LNCaP clone FGC (cell line): ENCODE data around the gene VEGFB.

ENCODE experiments used
- DNase-seq: peaks from one replicate; pipeline ENCODE4 v3.0.0-alpha.2; 2011; ENCODE audit warnings: low read depth
- H3K4me3 ChIP-seq: 2 replicates; pipeline ENCODE4 v1.5.1; 2011; ENCODE audit warnings: mild to moderate bottlenecking, low read depth, low read length, control low read depth
- TF ChIP-seq, protein P1 (sequence below): IDR thresholded peaks from 2 replicates; pipeline ENCODE4 v1.5.1; 2012; ENCODE audit warnings: mild to moderate bottlenecking; ENCODE audit not compliant: control insufficient read depth, insufficient read depth; ENCODE audit errors: extremely low read depth

The VEGFB gene

DNA sequence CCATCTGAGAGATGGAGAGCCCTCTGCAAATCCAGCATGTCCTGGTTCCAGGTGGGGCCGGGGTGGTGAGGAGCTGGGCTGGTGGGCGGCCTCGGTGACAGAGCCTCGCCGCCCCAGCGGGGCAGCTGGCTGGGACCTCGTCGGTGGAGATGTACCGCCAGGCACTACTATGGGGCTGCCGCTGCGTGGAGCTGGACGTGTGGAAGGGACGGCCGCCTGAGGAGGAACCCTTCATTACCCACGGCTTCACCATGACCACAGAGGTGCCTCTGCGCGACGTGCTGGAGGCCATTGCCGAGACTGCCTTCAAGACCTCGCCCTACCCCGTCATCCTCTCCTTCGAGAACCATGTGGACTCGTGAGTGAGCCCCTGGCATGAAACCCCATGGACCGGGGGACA, 24.0 kb downstream of the VEGFB start:
- DNase-seq, result no peak
- H3K4me3 ChIP-seq, result no peak overlapping the region
- TF ChIP-seq, protein P1, sequence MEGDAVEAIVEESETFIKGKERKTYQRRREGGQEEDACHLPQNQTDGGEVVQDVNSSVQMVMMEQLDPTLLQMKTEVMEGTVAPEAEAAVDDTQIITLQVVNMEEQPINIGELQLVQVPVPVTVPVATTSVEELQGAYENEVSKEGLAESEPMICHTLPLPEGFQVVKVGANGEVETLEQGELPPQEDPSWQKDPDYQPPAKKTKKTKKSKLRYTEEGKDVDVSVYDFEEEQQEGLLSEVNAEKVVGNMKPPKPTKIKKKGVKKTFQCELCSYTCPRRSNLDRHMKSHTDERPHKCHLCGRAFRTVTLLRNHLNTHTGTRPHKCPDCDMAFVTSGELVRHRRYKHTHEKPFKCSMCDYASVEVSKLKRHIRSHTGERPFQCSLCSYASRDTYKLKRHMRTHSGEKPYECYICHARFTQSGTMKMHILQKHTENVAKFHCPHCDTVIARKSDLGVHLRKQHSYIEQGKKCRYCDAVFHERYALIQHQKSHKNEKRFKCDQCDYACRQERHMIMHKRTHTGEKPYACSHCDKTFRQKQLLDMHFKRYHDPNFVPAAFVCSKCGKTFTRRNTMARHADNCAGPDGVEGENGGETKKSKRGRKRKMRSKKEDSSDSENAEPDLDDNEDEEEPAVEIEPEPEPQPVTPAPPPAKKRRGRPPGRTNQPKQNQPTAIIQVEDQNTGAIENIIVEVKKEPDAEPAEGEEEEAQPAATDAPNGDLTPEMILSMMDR, result no peak

DNA sequence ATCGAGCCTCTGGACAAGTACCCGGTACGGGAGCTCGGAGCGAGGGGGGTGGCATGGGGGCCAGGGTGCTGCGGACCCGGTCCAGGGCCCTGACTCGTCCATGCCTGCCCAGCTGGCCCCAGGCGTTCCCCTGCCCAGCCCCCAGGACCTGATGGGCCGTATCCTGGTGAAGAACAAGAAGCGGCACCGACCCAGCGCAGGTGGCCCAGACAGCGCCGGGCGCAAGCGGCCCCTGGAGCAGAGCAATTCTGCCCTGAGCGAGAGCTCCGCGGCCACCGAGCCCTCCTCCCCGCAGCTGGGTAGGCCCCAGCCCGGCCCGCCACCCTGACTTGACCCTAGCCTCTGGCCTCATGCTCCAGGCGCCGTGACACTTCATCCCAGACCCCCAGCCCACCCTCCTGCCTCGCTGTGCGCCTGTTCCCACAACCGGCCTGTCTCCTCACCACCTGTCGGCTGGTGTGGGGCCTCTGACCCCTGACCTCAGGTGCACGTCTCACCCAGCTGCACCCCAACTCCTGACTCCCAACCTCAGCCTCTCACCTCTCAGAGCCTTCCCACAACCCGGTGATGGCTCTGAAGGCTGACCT, 24.7 kb downstream of the VEGFB start:
- DNase-seq, result no peak
- H3K4me3 ChIP-seq, result no peak overlapping the region
- TF ChIP-seq, protein P1, result no peak

DNA sequence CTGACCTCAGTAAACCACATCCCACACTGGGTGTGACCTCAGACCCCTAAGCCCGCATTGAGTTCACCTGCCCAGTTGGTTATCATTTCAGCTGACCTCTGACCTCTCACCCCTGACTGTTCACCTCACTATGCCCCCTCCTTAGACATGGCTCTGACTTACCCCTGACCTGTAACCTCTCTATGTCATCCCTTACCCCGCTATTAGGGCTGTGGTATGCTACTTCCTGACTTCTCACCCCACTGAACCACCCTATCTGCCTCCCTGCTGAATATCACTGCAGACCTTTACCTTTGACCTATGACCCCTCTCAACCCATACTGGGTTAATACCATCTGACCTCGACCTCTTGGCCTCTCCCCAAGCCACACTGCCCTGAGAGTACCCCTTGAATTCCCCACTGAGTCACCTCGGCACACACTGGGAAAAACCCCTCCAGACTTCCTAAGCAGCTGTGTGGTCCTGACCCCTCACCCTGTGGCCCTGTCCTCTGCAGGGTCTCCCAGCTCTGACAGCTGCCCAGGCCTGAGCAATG, 25.2 kb downstream of the VEGFB start:
- H3K4me3 ChIP-seq, result no peak overlapping the region
- no peak for DNase-seq
- TF ChIP-seq, protein P1, result no peak

DNA sequence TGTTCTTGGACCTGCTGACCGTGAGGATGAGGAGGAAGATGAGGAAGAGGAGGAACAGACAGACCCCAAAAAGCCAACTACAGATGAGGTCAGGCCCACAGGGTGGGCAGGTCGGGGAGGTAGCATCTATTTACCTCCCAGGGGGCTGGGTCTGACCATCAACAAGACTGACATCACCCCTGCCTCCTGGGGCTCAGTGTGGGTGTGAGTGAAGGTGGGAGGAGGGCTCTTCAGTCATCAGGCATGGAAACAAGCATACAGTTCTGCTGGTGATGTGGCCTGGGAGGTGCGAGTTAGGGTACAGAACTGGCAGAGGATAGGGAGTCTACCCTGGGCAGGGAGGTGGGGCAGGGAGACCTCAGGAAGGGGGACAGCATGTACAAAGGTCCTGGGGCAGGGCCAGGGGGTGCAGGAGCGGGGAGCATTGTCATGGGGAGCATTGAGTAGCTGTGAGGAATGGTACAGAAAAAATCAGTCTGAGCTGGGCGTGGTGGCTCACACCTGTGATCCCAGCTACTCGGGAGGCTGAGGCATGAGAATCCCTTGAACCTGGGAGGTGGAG, 25.8 kb downstream of the VEGFB start:
- TF ChIP-seq, protein P1, result no peak
- no peak for DNase-seq
- H3K4me3 ChIP-seq, result no peak overlapping the region

DNA sequence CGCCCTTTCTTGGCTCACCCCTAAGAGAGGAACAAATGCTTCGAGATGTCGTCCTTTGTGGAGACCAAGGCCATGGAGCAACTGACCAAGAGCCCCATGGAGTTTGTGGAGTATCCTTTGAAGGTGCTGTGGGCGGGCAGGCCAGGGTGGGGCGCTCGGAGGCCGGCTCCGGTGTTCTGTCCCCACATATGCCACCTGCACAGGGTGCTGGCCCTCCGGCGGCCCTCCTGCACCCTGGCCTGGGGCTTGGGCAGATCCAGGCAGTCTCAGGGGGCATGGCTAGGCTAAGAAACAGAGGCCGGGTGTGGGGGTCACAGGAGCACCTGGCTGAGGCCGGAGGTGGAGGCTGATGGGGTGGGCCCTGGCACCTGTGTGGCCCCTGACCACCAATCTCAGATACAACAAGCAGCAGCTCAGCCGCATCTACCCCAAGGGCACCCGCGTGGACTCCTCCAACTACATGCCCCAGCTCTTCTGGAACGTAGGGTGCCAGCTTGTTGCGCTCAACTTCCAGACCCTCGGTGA, 27.2 kb downstream of the VEGFB start:
- DNase-seq, result no peak
- TF ChIP-seq, protein P1, result no peak
- H3K4me3 ChIP-seq, result no peak overlapping the region

DNA sequence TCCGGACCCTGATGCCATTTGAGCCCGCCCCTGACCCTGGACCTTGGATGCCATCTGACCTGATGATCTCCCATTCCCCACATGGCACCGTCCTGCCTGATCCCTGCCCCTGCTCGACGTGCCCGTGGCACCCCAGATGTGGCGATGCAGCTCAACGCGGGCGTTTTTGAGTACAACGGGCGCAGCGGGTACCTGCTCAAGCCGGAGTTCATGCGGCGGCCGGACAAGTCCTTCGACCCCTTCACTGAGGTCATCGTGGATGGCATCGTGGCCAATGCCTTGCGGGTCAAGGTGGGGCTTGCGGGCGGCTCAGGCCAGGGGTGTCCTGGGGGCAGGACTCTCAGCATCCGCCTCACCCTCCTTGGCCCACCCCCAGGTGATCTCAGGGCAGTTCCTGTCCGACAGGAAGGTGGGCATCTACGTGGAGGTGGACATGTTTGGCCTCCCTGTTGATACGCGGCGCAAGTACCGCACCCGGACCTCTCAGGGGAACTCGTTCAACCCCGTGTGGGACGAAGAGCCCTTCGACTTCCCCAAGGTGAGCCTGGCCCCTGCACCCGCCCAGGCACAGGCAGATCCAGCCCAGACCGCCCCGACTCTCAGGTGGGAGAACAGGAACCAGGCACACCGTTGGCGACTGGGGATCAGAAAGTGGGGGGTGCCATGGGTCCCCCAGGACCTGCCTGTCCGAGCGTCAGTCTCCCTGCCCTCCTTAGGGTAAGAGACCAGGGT, 28.1 kb downstream of the VEGFB start:
- no peak for DNase-seq
- no peak overlapping the region for H3K4me3 ChIP-seq
- TF ChIP-seq, protein P1, result no peak
